Nephron progenitor cell (in vitro differentiated cells): ENCODE results near the gene P2RX3.

Experiments
- DNase-seq: peaks from one replicate; pipeline ENCODE4 v3.0.0; 2021
- H3K27ac Mint-ChIP-seq: 2 replicates; pipeline ENCODE4 v1.8.0; 2021; ENCODE audit warnings: mild to moderate bottlenecking, moderate library complexity, mixed read lengths
- H3K27me3 Mint-ChIP-seq: 2 replicates; pipeline ENCODE4 v1.8.0; 2021; ENCODE audit warnings: mild to moderate bottlenecking, low read depth, mixed read lengths; ENCODE audit not compliant: poor library complexity
- H3K36me3 Mint-ChIP-seq: 2 replicates; pipeline ENCODE4 v1.8.0; 2021; ENCODE audit warnings: low read depth, mixed read lengths
- H3K4me1 Mint-ChIP-seq: 2 replicates; pipeline ENCODE4 v1.8.0; 2021; ENCODE audit warnings: mixed read lengths
- H3K4me3 Mint-ChIP-seq: 2 replicates; pipeline ENCODE4 v1.8.0; 2021; ENCODE audit warnings: mild to moderate bottlenecking, moderate library complexity, mixed read lengths
- H3K9me3 Mint-ChIP-seq: 2 replicates; pipeline ENCODE4 v1.8.0; 2021; ENCODE audit warnings: mild to moderate bottlenecking, moderate library complexity, mixed read lengths
- TF ChIP-seq, protein P1 (sequence below): fragments of 200-600 bp; sonication (generic); IDR thresholded peaks from 2 replicates; pipeline ENCODE4 v1.5.0; 2021; ENCODE audit warnings: antibody characterized with exemption

The P2RX3 gene

DNA sequence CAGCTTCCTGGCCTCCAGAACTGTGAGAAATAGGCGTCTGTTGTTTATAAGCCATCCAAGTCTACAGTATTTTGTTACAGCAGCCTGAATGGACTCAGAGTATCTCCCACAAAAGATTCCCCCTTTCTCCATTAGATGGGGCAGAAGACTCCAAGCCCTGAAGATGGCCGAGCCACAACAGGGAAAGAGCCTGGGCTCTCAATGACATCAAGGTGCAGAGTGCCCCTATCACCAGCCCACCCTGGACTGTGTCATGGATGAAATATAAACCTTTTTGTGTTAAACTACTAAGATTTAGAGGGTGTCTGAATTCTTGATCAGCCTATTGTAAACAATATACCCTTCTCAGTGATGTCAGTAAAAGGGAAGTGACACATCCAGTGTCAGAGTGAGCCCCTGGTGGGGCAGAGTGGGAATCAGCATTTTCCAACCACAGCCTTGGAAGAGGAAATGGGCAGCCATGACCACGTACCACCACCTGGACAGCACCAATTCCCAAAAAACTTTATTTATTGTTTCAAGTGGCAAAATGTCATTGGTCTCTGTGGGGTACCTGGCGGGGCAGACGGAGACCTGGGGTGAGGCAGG, 38.9 kb upstream of the P2RX3 start:
- TF ChIP-seq, protein P1, sequence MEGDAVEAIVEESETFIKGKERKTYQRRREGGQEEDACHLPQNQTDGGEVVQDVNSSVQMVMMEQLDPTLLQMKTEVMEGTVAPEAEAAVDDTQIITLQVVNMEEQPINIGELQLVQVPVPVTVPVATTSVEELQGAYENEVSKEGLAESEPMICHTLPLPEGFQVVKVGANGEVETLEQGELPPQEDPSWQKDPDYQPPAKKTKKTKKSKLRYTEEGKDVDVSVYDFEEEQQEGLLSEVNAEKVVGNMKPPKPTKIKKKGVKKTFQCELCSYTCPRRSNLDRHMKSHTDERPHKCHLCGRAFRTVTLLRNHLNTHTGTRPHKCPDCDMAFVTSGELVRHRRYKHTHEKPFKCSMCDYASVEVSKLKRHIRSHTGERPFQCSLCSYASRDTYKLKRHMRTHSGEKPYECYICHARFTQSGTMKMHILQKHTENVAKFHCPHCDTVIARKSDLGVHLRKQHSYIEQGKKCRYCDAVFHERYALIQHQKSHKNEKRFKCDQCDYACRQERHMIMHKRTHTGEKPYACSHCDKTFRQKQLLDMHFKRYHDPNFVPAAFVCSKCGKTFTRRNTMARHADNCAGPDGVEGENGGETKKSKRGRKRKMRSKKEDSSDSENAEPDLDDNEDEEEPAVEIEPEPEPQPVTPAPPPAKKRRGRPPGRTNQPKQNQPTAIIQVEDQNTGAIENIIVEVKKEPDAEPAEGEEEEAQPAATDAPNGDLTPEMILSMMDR: no peak
- no peak overlapping the region for H3K4me3 Mint-ChIP-seq
- H3K36me3 Mint-ChIP-seq: peaks cover 83% of the 10 kb centered on the region
- peaks cover 29% of the 10 kb centered on the region for H3K9me3 Mint-ChIP-seq
- H3K27me3 Mint-ChIP-seq: peaks cover 3% of the 10 kb centered on the region
- H3K4me1 Mint-ChIP-seq: peaks cover 17% of the 10 kb centered on the region
- no peak overlapping the region for H3K27ac Mint-ChIP-seq
- DNase-seq: no peak

DNA sequence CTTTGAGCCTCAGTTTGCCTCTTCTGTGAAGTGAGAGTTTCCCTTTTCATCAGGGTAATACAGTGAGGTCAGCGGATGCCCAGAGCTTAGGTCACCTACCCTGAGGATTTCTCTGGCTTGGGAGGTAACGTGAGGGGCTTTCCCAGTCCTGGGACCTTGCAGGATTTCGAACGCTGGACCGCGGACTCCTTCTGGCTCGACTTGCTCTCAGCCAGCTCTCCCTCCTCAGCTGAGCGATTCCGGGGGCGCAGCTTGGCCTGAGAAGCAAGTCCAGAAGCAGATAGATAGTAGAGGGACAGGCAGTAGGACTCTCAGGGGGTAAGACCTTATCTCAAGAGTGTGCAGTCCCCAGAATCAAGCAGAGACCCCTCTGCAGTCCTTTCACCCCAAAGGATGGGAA, 37.4 kb upstream of the P2RX3 start:
- no peak overlapping the region for H3K4me3 Mint-ChIP-seq
- H3K4me1 Mint-ChIP-seq: peaks cover 25% of the 10 kb centered on the region
- H3K9me3 Mint-ChIP-seq: peaks cover 29% of the 10 kb centered on the region
- TF ChIP-seq, protein P1: no peak
- peaks cover 3% of the 10 kb centered on the region for H3K27me3 Mint-ChIP-seq
- peaks cover 83% of the 10 kb centered on the region for H3K36me3 Mint-ChIP-seq
- no peak overlapping the region for H3K27ac Mint-ChIP-seq
- DNase-seq: no peak

DNA sequence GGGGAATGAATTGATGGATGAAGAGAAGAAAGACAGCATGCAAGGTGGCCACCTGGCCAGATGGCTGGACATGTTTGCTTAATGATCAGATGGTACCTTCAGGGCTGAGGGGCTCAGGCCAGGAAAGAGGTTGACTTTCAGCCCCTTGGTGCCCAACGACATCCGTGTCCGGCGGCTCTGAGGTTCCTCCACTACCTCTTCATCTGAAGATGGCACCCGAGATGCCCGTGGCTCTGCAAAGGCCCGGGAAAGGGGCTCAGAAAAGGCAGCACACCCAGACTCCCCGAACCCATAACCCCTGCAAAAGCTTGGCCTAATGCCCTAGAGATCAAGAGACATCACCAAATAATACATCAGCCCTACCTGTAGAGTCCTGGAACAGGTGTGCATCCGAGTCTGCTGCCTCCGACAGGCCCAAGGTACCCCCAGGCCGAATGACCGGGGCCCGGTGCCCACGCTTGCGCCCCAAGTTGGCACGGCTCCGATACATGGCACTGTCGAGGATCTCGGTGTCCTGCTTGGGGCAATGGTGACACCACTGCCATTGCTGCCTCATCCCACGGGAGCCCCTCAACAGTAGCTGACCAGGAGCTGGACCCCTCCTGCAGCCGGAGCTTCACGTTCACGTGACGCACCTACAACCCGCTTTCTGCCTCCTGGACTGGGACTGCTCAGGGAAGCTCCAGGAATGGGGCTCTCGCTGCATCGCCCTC, 36.3 kb upstream of the P2RX3 start:
- TF ChIP-seq, protein P1: no peak
- peaks cover 3% of the 10 kb centered on the region for H3K27me3 Mint-ChIP-seq
- peaks cover 24% of the 10 kb centered on the region for H3K9me3 Mint-ChIP-seq
- H3K4me3 Mint-ChIP-seq: no peak overlapping the region
- H3K36me3 Mint-ChIP-seq: peaks cover 78% of the 10 kb centered on the region
- DNase-seq: no peak
- no peak overlapping the region for H3K27ac Mint-ChIP-seq
- H3K4me1 Mint-ChIP-seq: peaks cover 34% of the 10 kb centered on the region

DNA sequence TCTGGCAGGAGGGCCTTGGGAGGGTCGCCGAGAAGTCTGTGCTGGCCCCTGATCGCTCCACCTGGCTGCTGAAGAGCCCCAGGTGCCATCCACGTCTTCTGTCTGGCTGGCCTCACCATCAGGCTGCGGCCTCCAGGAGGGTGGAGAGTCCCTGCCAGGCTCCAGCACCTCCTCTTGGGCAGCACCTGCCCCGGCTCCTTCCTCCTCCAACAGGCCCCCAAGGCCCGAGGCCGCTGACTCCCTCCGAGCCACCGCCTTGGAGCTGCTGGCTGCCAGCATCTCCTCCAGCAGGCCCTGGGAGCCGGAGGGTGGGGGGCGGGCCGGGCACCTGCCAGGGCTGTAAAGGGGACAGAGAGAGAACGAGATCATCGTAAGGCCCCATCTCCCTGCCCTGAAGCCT, 35.7 kb upstream of the P2RX3 start:
- Mint-ChIP-seq H3K4me1 (peaks cover 40% of the 10 kb centered on the region), H3K27me3 (peaks cover 3% of the 10 kb centered on the region), H3K27ac (no peak overlapping the region), H3K4me3 (no peak overlapping the region), H3K9me3 (peaks cover 24% of the 10 kb centered on the region), H3K36me3 (peaks cover 76% of the 10 kb centered on the region)
- TF ChIP-seq, protein P1: no peak
- no peak for DNase-seq

DNA sequence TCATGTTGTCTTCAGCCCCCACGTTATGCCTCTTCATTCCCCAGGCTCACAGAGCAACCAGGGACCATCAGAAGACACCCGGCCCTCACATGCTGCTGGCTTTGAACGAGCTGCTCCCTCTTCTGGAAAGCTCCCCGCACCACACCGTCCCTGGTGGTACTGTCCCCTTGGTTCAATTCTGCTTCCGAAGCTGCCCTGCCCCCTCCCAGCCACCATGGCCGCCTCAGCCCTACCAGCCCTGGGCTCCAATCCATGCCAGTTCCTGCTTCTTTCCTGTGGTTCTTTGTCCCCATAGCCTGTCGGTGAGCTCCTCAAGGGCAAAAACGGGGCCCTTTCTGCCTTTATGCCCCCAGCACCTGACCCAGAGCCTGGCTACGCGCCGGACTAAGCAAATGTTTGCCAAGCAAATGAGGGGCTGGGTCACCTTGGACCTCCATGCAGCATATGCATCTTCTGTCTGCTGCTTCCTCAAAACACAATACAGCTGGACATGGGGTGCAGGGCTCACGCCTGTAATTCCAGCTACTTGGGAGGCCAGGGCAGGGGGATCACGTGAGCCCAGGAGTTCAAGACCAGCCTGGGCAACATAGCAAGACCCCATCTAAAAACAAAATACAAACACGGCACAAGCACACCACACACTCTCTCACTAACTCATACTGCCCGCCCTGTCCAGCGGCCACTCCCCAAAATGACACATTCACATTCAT, 34.7 kb upstream of the P2RX3 start:
- no peak for DNase-seq
- TF ChIP-seq, protein P1: no peak
- peaks cover 15% of the 10 kb centered on the region for H3K9me3 Mint-ChIP-seq
- H3K27me3 Mint-ChIP-seq: peaks cover 3% of the 10 kb centered on the region
- H3K36me3 Mint-ChIP-seq: peaks cover 74% of the 10 kb centered on the region
- H3K4me3 Mint-ChIP-seq: no peak overlapping the region
- peaks cover 50% of the 10 kb centered on the region for H3K4me1 Mint-ChIP-seq
- H3K27ac Mint-ChIP-seq: peak overlapping the region; percentile 90
